GM20000 (cell line): ENCODE measurements around the gene CLIC3.
A peak's percentile ranks its signal among the peaks of the same experiment; 100 is the strongest.

Experiments used
- DNase-seq: peaks from one replicate; pipeline ENCODE4 v3.0.0; 2012; ENCODE audit warnings: low spot score
- TF ChIP-seq, protein P1 (sequence below): IDR thresholded peaks from 2 replicates; pipeline ENCODE4 v1.5.1; 2012; ENCODE audit warnings: mild to moderate bottlenecking, control low read depth; ENCODE audit errors: extremely low read depth, missing control alignments

Gene CLIC3

DNA sequence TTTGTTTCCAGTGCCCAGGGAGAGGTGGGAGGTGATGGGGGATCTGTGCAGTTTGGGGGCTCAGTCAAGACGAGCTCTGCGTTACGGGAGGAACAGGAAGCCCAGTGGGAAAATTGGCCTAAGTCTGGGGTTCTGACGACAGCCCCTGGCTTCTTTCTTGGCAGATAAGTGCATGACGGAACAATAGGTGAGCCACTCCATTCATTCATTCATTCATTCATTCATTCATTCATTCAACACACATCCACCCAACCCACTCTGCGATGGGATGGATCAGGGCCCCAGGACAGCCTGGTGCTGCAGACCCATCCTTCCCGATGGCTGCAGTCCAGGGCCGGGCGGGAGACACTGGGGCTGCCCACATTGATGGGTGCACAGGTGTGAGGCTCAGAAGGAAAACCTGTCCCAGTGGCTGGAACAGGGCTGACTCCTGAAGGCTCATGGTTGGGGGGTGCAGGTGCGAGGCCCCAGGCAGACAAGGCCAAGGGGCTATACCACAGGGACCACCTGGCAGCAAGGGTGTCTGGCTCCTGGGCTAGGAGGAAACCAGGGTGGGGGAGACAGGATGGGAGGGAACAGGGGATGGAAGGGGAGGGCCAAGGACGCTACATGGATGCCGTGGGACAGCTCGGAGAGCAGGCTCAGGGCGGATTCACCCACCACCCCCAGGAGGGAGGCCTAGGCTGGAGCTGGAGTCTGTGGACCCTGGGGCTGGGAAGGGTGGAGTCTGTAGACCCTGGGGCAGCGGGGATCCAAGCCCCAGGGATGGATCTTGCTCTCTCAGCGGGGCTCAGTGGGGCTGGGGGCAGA, 15.5 kb downstream of the CLIC3 start:
- TF ChIP-seq, protein P1, sequence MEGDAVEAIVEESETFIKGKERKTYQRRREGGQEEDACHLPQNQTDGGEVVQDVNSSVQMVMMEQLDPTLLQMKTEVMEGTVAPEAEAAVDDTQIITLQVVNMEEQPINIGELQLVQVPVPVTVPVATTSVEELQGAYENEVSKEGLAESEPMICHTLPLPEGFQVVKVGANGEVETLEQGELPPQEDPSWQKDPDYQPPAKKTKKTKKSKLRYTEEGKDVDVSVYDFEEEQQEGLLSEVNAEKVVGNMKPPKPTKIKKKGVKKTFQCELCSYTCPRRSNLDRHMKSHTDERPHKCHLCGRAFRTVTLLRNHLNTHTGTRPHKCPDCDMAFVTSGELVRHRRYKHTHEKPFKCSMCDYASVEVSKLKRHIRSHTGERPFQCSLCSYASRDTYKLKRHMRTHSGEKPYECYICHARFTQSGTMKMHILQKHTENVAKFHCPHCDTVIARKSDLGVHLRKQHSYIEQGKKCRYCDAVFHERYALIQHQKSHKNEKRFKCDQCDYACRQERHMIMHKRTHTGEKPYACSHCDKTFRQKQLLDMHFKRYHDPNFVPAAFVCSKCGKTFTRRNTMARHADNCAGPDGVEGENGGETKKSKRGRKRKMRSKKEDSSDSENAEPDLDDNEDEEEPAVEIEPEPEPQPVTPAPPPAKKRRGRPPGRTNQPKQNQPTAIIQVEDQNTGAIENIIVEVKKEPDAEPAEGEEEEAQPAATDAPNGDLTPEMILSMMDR, result no peak
- no peak for DNase-seq

- no peak for DNase-seq
- TF ChIP-seq, protein P1, result no peak
Measured at GRCh38 chr9:136979769-136980587, 16.4 kb downstream of the CLIC3 start.

DNA sequence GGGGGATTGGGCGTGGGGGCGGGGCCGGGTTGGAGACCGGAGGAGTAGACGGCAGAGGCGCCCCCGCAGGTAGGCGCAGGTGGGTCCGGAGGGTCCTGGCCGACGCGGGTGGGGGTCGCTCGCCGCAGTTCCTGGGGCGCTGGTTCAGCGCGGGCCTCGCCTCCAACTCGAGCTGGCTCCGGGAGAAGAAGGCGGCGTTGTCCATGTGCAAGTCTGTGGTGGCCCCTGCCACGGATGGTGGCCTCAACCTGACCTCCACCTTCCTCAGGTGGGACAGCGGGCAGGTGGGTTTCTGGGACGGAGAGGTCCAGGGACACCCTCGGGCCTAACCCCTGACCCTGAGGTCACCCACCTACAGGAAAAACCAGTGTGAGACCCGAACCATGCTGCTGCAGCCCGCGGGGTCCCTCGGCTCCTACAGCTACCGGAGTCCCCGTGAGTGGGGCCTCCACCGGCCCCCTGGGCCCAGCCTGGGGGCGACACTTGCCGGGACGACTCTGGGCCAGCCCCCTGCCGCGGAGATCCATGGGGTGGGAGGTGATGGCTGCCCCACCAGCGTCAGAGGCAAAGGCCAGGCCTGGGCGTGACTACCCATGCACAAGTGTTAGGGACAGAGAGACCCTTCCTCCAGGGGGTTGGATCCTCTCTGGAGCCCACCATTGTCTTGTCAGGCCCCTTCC, 17.4 kb downstream of the CLIC3 start:
- TF ChIP-seq, protein P1, result no peak
- DNase-seq, result no peak

GRCh38 chr9:136978073-136978864, 18.1 kb downstream of the CLIC3 start:
- TF ChIP-seq, protein P1, result no peak
- DNase-seq, result peak; percentile 88

DNA sequence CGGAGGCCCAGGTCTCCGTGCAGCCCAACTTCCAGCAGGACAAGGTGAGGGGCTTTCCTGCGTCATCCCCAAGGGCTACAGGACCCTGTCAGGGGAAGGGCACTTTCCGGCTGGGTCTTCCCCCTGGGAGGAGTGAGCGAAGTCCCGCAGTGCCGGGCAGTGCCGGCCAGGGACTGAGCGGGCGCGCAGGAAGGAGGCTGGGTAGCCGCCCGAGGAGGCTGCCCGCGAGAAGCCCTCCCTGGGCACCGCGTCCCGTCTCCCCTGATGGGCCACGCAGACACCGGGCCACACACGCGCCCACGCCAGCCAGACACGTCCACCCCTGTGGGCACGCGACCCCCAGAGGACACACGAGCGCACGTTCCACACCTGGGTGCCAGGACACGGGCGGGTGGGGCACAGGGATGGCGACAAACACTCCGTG, 18.7 kb downstream of the CLIC3 start:
- no peak for DNase-seq
- TF ChIP-seq, protein P1, result no peak

- TF ChIP-seq, protein P1, result no peak
- no peak for DNase-seq
Measured at GRCh38 chr9:136977223-136977622, 19.1 kb downstream of the CLIC3 start, which contains the start of gene PTGDS. TSS of gene PTGDS (plus strand) at chr9:136977504. CDS start at chr9:136977579, 75 bp downstream.
